ENCODE results near the gene SF3A2.

DNA sequence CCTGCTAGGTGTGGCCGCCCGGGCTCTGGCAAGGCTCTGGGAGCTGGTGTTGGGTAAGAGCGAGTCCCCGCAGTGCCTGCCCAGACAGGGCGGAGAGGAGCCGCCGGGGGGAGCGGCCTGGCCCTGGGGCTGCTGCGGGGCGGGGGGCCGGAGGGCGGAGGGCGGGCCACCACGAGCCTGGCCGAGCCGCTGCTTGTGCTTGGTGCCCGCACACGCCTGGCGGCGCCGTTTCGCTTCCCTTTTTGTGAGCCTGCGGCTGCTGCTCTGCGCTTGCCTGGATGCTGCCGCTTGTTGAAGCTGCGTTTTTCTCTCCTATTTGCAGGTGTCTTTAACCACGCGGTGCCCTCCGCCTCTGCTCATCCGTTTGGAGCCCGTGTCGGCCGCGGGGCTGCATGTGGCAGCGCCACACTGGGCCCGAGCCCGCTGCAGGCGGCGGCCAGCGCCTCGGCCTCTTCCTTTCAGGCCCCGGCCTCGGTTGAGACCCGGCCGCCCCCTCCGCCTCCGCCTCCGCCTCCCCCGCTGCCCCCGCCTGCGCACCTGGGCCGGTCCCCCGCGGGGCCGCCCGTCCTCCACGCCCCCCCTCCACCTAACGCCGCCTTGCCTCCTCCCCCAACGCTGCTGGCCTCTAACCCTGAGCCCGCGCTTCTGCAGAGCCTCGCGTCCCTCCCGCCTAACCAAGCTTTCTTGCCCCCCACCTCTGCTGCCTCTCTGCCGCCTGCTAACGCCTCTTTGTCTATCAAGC lies 9.0 kb upstream of the SF3A2 start:
- no peak for TF ChIP-seq EZH2 (IDR thresholded peaks at IDR 0.05; ENCODE audit: low read depth, unreplicated experiment)
- TF ChIP-seq NANOG (IDR thresholded peaks at IDR 0.05; ENCODE audit: borderline replicate concordance) = no peak
- TF ChIP-seq, protein P1, sequence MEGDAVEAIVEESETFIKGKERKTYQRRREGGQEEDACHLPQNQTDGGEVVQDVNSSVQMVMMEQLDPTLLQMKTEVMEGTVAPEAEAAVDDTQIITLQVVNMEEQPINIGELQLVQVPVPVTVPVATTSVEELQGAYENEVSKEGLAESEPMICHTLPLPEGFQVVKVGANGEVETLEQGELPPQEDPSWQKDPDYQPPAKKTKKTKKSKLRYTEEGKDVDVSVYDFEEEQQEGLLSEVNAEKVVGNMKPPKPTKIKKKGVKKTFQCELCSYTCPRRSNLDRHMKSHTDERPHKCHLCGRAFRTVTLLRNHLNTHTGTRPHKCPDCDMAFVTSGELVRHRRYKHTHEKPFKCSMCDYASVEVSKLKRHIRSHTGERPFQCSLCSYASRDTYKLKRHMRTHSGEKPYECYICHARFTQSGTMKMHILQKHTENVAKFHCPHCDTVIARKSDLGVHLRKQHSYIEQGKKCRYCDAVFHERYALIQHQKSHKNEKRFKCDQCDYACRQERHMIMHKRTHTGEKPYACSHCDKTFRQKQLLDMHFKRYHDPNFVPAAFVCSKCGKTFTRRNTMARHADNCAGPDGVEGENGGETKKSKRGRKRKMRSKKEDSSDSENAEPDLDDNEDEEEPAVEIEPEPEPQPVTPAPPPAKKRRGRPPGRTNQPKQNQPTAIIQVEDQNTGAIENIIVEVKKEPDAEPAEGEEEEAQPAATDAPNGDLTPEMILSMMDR (conservative IDR thresholded peaks at IDR 0.05; ENCODE audit: low read depth in 2 of 2) = no peak
- TF ChIP-seq, protein P2, sequence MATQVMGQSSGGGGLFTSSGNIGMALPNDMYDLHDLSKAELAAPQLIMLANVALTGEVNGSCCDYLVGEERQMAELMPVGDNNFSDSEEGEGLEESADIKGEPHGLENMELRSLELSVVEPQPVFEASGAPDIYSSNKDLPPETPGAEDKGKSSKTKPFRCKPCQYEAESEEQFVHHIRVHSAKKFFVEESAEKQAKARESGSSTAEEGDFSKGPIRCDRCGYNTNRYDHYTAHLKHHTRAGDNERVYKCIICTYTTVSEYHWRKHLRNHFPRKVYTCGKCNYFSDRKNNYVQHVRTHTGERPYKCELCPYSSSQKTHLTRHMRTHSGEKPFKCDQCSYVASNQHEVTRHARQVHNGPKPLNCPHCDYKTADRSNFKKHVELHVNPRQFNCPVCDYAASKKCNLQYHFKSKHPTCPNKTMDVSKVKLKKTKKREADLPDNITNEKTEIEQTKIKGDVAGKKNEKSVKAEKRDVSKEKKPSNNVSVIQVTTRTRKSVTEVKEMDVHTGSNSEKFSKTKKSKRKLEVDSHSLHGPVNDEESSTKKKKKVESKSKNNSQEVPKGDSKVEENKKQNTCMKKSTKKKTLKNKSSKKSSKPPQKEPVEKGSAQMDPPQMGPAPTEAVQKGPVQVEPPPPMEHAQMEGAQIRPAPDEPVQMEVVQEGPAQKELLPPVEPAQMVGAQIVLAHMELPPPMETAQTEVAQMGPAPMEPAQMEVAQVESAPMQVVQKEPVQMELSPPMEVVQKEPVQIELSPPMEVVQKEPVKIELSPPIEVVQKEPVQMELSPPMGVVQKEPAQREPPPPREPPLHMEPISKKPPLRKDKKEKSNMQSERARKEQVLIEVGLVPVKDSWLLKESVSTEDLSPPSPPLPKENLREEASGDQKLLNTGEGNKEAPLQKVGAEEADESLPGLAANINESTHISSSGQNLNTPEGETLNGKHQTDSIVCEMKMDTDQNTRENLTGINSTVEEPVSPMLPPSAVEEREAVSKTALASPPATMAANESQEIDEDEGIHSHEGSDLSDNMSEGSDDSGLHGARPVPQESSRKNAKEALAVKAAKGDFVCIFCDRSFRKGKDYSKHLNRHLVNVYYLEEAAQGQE (IDR thresholded peaks at IDR 0.05; ENCODE audit: unreplicated experiment) = no peak
- no peak for TF ChIP-seq POLR2AphosphoS5 (IDR thresholded peaks at IDR 0.05; ENCODE audit: low read depth)
- TF ChIP-seq EZH2phosphoT487 (IDR thresholded peaks at IDR 0.05; ENCODE audit: unreplicated experiment) = no peak
- no peak for TF ChIP-seq CREB1 (CRISPR knock-in tag; IDR thresholded peaks at IDR 0.05; ENCODE audit: low read depth)
- TF ChIP-seq JUNB (IDR thresholded peaks at IDR 0.05; ENCODE audit: unreplicated experiment) = no peak

Measured in GM23338 (cell line).